Mesendoderm (in vitro differentiated cells): ENCODE data around the gene GOLPH3. TPM values are rescaled to one million over a fixed set of nuclear protein-coding genes. Genes with fewer than 3 reads are reported as not detected.
"Not testable (repeated sequence)": the region's sequence is repeated elsewhere in the genome, so short reads cannot be mapped to it uniquely, and the experiment has no call there.

Experiments used
- DNase-seq: peaks from one replicate; pipeline ENCODE4 v3.0.0; 2013
- H2AK5ac ChIP-seq: 2 replicates; pipeline ENCODE4 v1.6.1; 2013; ENCODE audit warnings: low read length, inconsistent platforms
- H2BK120ac ChIP-seq: 2 replicates; pipeline ENCODE4 v1.6.1; 2013; ENCODE audit warnings: low read depth, mild to moderate bottlenecking, low read length, moderate library complexity, mixed read lengths
- H2BK15ac ChIP-seq: replicated peaks from 2 replicates; pipeline ENCODE4 v1.6.1; 2013; ENCODE audit warnings: low read depth, mild to moderate bottlenecking, moderate library complexity
- H2BK5ac ChIP-seq: 2 replicates; pipeline ENCODE4 v1.6.1; 2013; ENCODE audit warnings: low read length, inconsistent platforms
- H3K18ac ChIP-seq: 2 replicates; pipeline ENCODE4 v1.6.1; 2013; ENCODE audit warnings: mild to moderate bottlenecking, low read length, mixed read lengths
- H3K23ac ChIP-seq: one replicate; pipeline ENCODE4 v1.6.1; 2013; ENCODE audit warnings: low read length
- H3K27ac ChIP-seq: 2 replicates; pipeline ENCODE4 v1.5.1; 2013; ENCODE audit warnings: low read depth, mild to moderate bottlenecking, inconsistent platforms, low read length, moderate library complexity
- H3K27me3 ChIP-seq: 2 replicates; pipeline ENCODE4 v1.6.1; 2013; ENCODE audit warnings: low read length, control low read depth, mild to moderate bottlenecking, inconsistent platforms; ENCODE audit not compliant: insufficient read depth, poor library complexity
- H3K36me3 ChIP-seq: 2 replicates; pipeline ENCODE4 v1.6.1; 2013; ENCODE audit warnings: low read length, inconsistent platforms; ENCODE audit not compliant: control insufficient read depth, insufficient read depth
- H3K4ac ChIP-seq: one replicate; pipeline ENCODE4 v1.6.1; 2013; ENCODE audit warnings: low read depth, mild to moderate bottlenecking, low read length, moderate library complexity
- H3K4me1 ChIP-seq: 2 replicates; pipeline ENCODE4 v1.6.1; 2013; ENCODE audit warnings: low read depth, low read length, inconsistent platforms; ENCODE audit not compliant: control insufficient read depth
- H3K4me2 ChIP-seq: 2 replicates; pipeline ENCODE4 v1.6.1; 2013; ENCODE audit warnings: low read length
- H3K4me3 ChIP-seq: 2 replicates; pipeline ENCODE4 v1.5.1; 2013; ENCODE audit warnings: mild to moderate bottlenecking, low read length
- H3K56ac ChIP-seq: one replicate; pipeline ENCODE4 v1.6.1; 2013; ENCODE audit warnings: low read length
- H3K79me1 ChIP-seq: 2 replicates; pipeline ENCODE4 v1.6.1; 2013; ENCODE audit warnings: low read length, inconsistent platforms
- H3K79me2 ChIP-seq: 2 replicates; pipeline ENCODE4 v1.6.1; 2013; ENCODE audit warnings: mild to moderate bottlenecking, low read length; ENCODE audit not compliant: control insufficient read depth, insufficient read depth
- H3K9ac ChIP-seq: 2 replicates; pipeline ENCODE4 v1.6.1; 2013; ENCODE audit warnings: low read length, inconsistent platforms
- H4K5ac ChIP-seq: one replicate; pipeline ENCODE4 v1.6.1; 2013; ENCODE audit warnings: low read length
- H4K8ac ChIP-seq: one replicate; pipeline ENCODE4 v1.6.1; 2013; ENCODE audit warnings: low read depth, mild to moderate bottlenecking, control low read depth, low read length, moderate library complexity
- WGBS: extraction: QIAGEN DNeasy Blood & Tissue Kit; methylation state at CpG from one replicate; pipeline ENCODE4 v1.1.7; 2013; ENCODE audit warnings: low lambda C conversion rate, missing lambda C conversion rate; ENCODE audit not compliant: insufficient coverage; ENCODE audit errors: extremely low coverage; 5-methylcytosine and 5-hydroxymethylcytosine counted together
- polyA plus RNA-seq, 2 experiments: library from polyadenylated mRNA; stranded (reverse); fragments of 200-250 nt; gene quantifications; one replicate each; pipeline ENCODE4 v1.2.3, GENCODE V29; 2013

GOLPH3 gene
- 85.3 TPM for polyA plus RNA-seq (2013, experiment 1 of 2)
- polyA plus RNA-seq (2013, experiment 2 of 2) = 85.6 TPM

DNA sequence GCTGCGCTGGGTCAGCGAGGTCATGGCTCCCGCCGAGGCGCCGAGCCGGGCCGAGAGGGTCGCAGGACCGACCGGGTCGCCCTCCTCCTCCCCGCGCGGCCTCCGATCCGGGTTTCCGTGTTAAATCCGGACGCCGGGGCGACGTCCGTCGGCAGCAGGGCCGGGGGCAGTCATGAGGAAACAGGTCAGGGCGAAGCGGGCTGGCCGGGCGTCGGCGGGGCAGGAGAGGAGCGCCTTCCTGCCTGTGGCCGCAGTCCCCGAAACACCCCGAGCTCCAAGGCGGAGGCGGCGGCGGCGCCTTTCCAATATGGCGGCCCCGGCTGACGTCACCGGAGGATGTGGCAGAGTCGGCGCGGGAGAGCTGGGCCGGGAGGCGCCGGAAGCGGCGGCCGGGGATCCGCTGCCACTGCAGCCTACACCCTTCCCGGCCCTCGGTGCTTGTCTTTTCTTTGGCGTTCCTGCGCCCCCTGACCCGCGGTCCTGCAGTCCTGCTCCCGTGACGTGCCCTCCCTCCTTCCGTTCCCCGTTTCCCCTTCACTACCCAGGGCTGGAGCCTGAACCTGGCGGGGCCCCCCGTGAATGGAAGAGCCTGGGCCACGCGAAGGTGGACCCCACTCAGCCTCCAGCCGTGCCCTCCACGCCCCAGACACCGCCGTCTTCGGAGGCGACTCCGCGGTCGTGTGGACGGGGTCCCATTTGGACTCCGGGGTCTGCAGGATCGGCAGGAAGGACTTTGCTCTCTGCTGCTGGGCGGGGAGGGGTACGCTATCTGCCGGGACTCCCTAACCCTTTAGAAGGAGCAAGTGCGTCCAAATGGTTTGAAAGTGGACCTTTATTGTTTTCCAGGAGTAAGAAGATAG lies at the start of gene GOLPH3:
GOLPH3 (minus strand) TSS at position 309 of the 860 bp plus-strand sequence; CDS start at position 24, 285 bp downstream.
- peak within 1 kb of the TSS; percentile 99 for H2BK5ac ChIP-seq
- H2BK15ac ChIP-seq = no peak within 1 kb of the TSS
- peak; percentile 95 for DNase-seq
- peak within 1 kb of the TSS; percentile 65 for H2BK120ac ChIP-seq
- peak within 1 kb of the TSS; percentile 3 for H4K5ac ChIP-seq
- H3K4me2 ChIP-seq = peak within 1 kb of the TSS; percentile 41
- H3K56ac ChIP-seq = peak within 1 kb of the TSS; percentile 100
- H3K27me3 ChIP-seq = no peaks in the 10 kb centered on the region
- peak within 1 kb of the TSS; percentile 98 for H3K23ac ChIP-seq
- peak within 1 kb of the TSS; percentile 98 for H4K8ac ChIP-seq
- H3K9ac ChIP-seq = peak within 1 kb of the TSS; percentile 100
- H3K4me1 ChIP-seq = no peaks in the 10 kb centered on the region
- no CpG with 5 or more reads among the region's 85 CpGs for WGBS
- H3K18ac ChIP-seq = peak within 1 kb of the TSS; percentile 88
- H2AK5ac ChIP-seq = no peak within 1 kb of the TSS
- no peaks in the 10 kb centered on the region for H3K36me3 ChIP-seq
- peak within 1 kb of the TSS; percentile 96 for H3K4ac ChIP-seq
- peak within 1 kb of the TSS; percentile 100 for H3K27ac ChIP-seq
- peak within 1 kb of the TSS; percentile 95 for H3K4me3 ChIP-seq
- H3K79me2 ChIP-seq = peaks cover 40% of the 10 kb centered on the region
- H3K79me1 ChIP-seq = no peaks in the 10 kb centered on the region

DNA sequence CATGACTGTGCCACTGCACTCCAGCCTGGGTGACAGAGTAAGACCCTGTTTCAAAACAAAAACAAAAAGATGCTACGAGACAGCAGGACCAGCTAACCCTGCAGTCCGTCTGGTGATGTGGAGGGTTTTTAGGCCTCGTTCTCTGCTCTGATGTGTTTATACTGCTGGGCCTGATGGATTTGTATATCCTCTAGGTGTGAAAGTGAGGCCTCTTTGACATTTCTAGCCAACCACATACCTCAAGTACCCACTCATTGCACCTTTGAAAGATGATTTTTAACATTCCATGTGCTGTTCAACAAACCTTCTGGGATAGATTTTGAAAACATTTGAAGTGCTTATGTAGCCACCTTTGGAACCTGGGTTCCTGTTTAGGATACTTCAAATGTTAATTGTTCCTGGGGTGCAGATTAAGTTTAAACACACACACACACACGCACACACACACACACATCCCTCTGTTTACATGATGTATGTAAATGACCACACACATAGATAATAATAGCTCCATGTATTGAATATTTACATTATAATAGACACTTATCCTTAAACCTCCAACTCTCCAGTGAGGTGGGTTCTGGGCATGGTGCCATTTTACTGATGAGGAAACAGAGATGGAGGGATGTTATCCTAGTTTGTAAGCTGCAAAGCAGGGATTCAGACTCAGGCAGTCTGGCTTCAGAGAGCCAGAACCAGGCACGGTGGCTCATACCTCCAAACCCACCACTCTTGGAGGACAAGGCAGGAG lies 48.8 kb upstream of the GOLPH3 start:
- no peak overlapping the region for H3K4ac ChIP-seq
- no peak overlapping the region for H2AK5ac ChIP-seq
- no peak overlapping the region for H3K56ac ChIP-seq
- no peak overlapping the region for H3K9ac ChIP-seq
- H2BK15ac ChIP-seq = no peak overlapping the region
- H3K4me1 ChIP-seq = peaks cover 1% of the 10 kb centered on the region
- H3K18ac ChIP-seq = no peak overlapping the region
- no CpG with 5 or more reads among the region's 5 CpGs for WGBS
- H3K27me3 ChIP-seq = no peaks in the 10 kb centered on the region
- no peak overlapping the region for H4K8ac ChIP-seq
- no peak overlapping the region for H3K4me3 ChIP-seq
- no peak overlapping the region for H2BK5ac ChIP-seq
- DNase-seq = no peak
- no peak overlapping the region for H3K4me2 ChIP-seq
- H3K23ac ChIP-seq = no peak overlapping the region
- no peaks in the 10 kb centered on the region for H3K79me2 ChIP-seq
- H3K27ac ChIP-seq = no peak overlapping the region
- H3K79me1 ChIP-seq = no peaks in the 10 kb centered on the region
- H4K5ac ChIP-seq = no peak overlapping the region
- H3K36me3 ChIP-seq = no peaks in the 10 kb centered on the region
- no peak overlapping the region for H2BK120ac ChIP-seq

GRCh38 chr5:32217886-32218396 lies 43.8 kb upstream of the GOLPH3 start:
- H3K4ac ChIP-seq = no peak overlapping the region
- WGBS = no CpG with 5 or more reads among the region's 12 CpGs
- no peak overlapping the region for H3K27ac ChIP-seq

GRCh38 chr5:32214344-32214743 lies 40.2 kb upstream of the GOLPH3 start:
- H3K79me2 ChIP-seq, DNase-seq, H3K4ac ChIP-seq, H3K56ac ChIP-seq, H3K36me3 ChIP-seq, H3K27me3 ChIP-seq, H3K18ac ChIP-seq, H4K5ac ChIP-seq, H3K9ac ChIP-seq, H3K27ac ChIP-seq, H3K4me2 ChIP-seq, H3K4me1 ChIP-seq, H2BK5ac ChIP-seq, H2AK5ac ChIP-seq, H4K8ac ChIP-seq, H2BK120ac ChIP-seq, H3K4me3 ChIP-seq, H2BK15ac ChIP-seq, H3K79me1 ChIP-seq, H3K23ac ChIP-seq: not testable (repeated sequence)
- no CpG with 5 or more reads among the region's 1 CpG for WGBS

More at GRCh38 chr5:32217886-32218396, 43.8 kb upstream of the GOLPH3 start:
- Histone ChIP-seq H3K23ac (no peak overlapping the region), H3K36me3 (no peaks in the 10 kb centered on the region), H3K79me1 (no peaks in the 10 kb centered on the region), H3K18ac (no peak overlapping the region), H3K4me1 (no peaks in the 10 kb centered on the region), H2BK15ac (no peak overlapping the region), H2AK5ac (no peak overlapping the region), H3K79me2 (no peaks in the 10 kb centered on the region), H4K5ac (no peak overlapping the region), H3K4me2 (no peak overlapping the region), H3K56ac (no peak overlapping the region), H2BK5ac (no peak overlapping the region), H3K27me3 (no peaks in the 10 kb centered on the region), H2BK120ac (no peak overlapping the region), H3K9ac (no peak overlapping the region), H3K4me3 (no peak overlapping the region), H4K8ac (no peak overlapping the region)
- no peak for DNase-seq

- no peak overlapping the region for H4K8ac ChIP-seq
- H3K79me1 ChIP-seq = no peaks in the 10 kb centered on the region
- no CpG with 5 or more reads among the region's 3 CpGs for WGBS
- no peak overlapping the region for H3K4me2 ChIP-seq
- H3K27me3 ChIP-seq = no peaks in the 10 kb centered on the region
- H3K56ac ChIP-seq = no peak overlapping the region
- H3K27ac ChIP-seq = no peak overlapping the region
- H2BK15ac ChIP-seq = no peak overlapping the region
- no peaks in the 10 kb centered on the region for H3K79me2 ChIP-seq
- no peaks in the 10 kb centered on the region for H3K36me3 ChIP-seq
- H3K18ac ChIP-seq = no peak overlapping the region
- no peak overlapping the region for H3K23ac ChIP-seq
- DNase-seq = no peak
- H3K4me1 ChIP-seq = no peaks in the 10 kb centered on the region
- H2AK5ac ChIP-seq = no peak overlapping the region
- H3K9ac ChIP-seq = no peak overlapping the region
- H3K4ac ChIP-seq = no peak overlapping the region
- H2BK120ac ChIP-seq = no peak overlapping the region
- H2BK5ac ChIP-seq = no peak overlapping the region
- H3K4me3 ChIP-seq = no peak overlapping the region
- H4K5ac ChIP-seq = no peak overlapping the region
These were observed 36.0 kb upstream of the GOLPH3 start for GRCh38 chr5:32210151-32210550.
